Jurkat, Clone E6-1 (cell line): Measurements from ENCODE around the gene LANCL2.

Experiments used
- DNase-seq: peaks from one replicate; pipeline ENCODE4 v3.0.0-alpha.2; 2011; ENCODE audit warnings: low read depth, low spot score
- H3K4me3 ChIP-seq: 2 replicates; pipeline ENCODE4 v1.5.1; 2011; ENCODE audit warnings: mild to moderate bottlenecking, low read length, control low read depth, moderate library complexity

The LANCL2 gene

GRCh38 chr7:55476852-55477780 is 112.0 kb downstream of the LANCL2 start:
- no peak for DNase-seq
- H3K4me3 ChIP-seq, result no peak overlapping the region

- no peak for DNase-seq
- no peak overlapping the region for H3K4me3 ChIP-seq
Measured at GRCh38 chr7:55477781-55478374, 112.7 kb downstream of the LANCL2 start.

- H3K4me3 ChIP-seq, result no peak overlapping the region
- no peak for DNase-seq
Measured at GRCh38 chr7:55478700-55479099, 113.6 kb downstream of the LANCL2 start.

GRCh38 chr7:55481155-55481554 is 116.0 kb downstream of the LANCL2 start:
- no peak overlapping the region for H3K4me3 ChIP-seq
- DNase-seq, result no peak

- no peak for DNase-seq
- H3K4me3 ChIP-seq, result no peak overlapping the region
Measured at GRCh38 chr7:55483046-55483445, 117.9 kb downstream of the LANCL2 start.
